ENCODE data around the gene CXXC4. TPM values are rescaled to one million over a fixed set of nuclear protein-coding genes. Genes with fewer than 3 reads are reported as not detected.

Gene CXXC4
- total RNA-seq, 2 donors from 2014 or later = 5.6 to 12.4 TPM

DNA sequence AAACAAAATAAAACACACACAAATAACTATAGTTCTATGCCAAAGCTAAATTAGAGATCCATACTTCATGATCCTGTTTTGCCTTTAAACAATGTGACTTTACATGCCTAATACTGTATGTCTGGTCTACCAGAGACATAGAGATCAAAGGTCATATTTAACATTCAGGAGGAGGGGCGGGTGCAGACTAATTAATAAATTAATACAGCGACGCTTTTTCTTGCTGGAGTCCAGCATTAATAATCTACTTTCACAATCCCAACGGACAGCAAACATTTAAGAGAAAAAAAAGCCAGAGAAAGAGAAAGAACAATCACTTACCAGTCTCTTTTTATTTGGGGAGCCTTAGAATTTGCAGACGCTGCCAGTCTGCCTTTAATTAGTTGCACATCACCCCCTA lies 509 bp downstream of the CXXC4 start:
- Mint-ChIP-seq H3K36me3 (ENCODE audit: low read depth) (no peaks in the 10 kb centered on the region), H3K9me3 (no peaks in the 10 kb centered on the region), H3K4me3 (peak overlapping the region; percentile 71), H3K27me3 (ENCODE audit: insufficient read depth) (peaks cover 28% of the 10 kb centered on the region), H3K27ac (peak overlapping the region; percentile 45), H3K4me1 (peaks cover 44% of the 10 kb centered on the region)
- Histone ChIP-seq H3K9me3 (ENCODE audit: control insufficient read depth, low read length) (no peaks in the 10 kb centered on the region), H3K27me3 (ENCODE audit: control insufficient read depth, insufficient read depth, low read length, poor library complexity, severe bottlenecking) (peaks cover 19% of the 10 kb centered on the region), H3K9ac (ENCODE audit: extremely low read depth, low read length, poor library complexity, severe bottlenecking) (peak overlapping the region; percentile 52), H3K27ac (ENCODE audit: low read depth, low read length) (peak overlapping the region; percentile 89), H3K36me3 (ENCODE audit: control insufficient read depth, insufficient read depth, low read length) (no peaks in the 10 kb centered on the region), H3K4me3 (ENCODE audit: low read length) (peak overlapping the region; percentile 95), H3K4me1 (ENCODE audit: control insufficient read depth, insufficient read depth, low read length) (peaks cover 8% of the 10 kb centered on the region)
- TF ChIP-seq, protein P1, sequence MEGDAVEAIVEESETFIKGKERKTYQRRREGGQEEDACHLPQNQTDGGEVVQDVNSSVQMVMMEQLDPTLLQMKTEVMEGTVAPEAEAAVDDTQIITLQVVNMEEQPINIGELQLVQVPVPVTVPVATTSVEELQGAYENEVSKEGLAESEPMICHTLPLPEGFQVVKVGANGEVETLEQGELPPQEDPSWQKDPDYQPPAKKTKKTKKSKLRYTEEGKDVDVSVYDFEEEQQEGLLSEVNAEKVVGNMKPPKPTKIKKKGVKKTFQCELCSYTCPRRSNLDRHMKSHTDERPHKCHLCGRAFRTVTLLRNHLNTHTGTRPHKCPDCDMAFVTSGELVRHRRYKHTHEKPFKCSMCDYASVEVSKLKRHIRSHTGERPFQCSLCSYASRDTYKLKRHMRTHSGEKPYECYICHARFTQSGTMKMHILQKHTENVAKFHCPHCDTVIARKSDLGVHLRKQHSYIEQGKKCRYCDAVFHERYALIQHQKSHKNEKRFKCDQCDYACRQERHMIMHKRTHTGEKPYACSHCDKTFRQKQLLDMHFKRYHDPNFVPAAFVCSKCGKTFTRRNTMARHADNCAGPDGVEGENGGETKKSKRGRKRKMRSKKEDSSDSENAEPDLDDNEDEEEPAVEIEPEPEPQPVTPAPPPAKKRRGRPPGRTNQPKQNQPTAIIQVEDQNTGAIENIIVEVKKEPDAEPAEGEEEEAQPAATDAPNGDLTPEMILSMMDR (conservative IDR thresholded peaks at IDR 0.05) = no peak
- no peak for DNase-seq
- 13 to 18% methylated on average over 3 to 5 of the region's 5 CpGs for WGBS, 2 experiments (ENCODE audit: insufficient coverage in 1 of 2, insufficient read length in 1 of 2)

- H3K9me3 ChIP-seq (ENCODE audit: control insufficient read depth, low read length) = no peaks in the 10 kb centered on the region
- peak; percentile 57 for DNase-seq
- peak overlapping the region; percentile 95 for H3K4me3 ChIP-seq (ENCODE audit: low read length)
- no peaks in the 10 kb centered on the region for H3K9me3 Mint-ChIP-seq
- H3K4me1 Mint-ChIP-seq = peaks cover 39% of the 10 kb centered on the region
- H3K36me3 Mint-ChIP-seq (ENCODE audit: low read depth) = no peaks in the 10 kb centered on the region
- H3K27me3 Mint-ChIP-seq (ENCODE audit: insufficient read depth) = peaks cover 38% of the 10 kb centered on the region
- TF ChIP-seq, protein P1 (conservative IDR thresholded peaks at IDR 0.05) = no peak
- H3K36me3 ChIP-seq (ENCODE audit: control insufficient read depth, insufficient read depth, low read length) = no peaks in the 10 kb centered on the region
- H3K4me3 Mint-ChIP-seq = peak overlapping the region; percentile 71
- no peak overlapping the region for H3K9ac ChIP-seq (ENCODE audit: extremely low read depth, low read length, poor library complexity, severe bottlenecking)
- peaks cover 4% of the 10 kb centered on the region for H3K4me1 ChIP-seq (ENCODE audit: control insufficient read depth, insufficient read depth, low read length)
- peak overlapping the region; percentile 89 for H3K27ac ChIP-seq (ENCODE audit: low read depth, low read length)
- peaks cover 19% of the 10 kb centered on the region for H3K27me3 ChIP-seq (ENCODE audit: control insufficient read depth, insufficient read depth, low read length, poor library complexity, severe bottlenecking)
- H3K27ac Mint-ChIP-seq = no peak overlapping the region
- 17 to 27% methylated on average over 1 to 3 of the region's 3 CpGs for WGBS, 2 experiments (ENCODE audit: insufficient coverage in 1 of 2, insufficient read length in 1 of 2)
These were observed 1.4 kb downstream of the CXXC4 start for GRCh38 chr4:104493081-104493831.

- peaks cover 34% of the 10 kb centered on the region for H3K4me1 Mint-ChIP-seq
These were observed 2.4 kb downstream of the CXXC4 start for GRCh38 chr4:104492183-104492771.

More at GRCh38 chr4:104492183-104492771, 2.4 kb downstream of the CXXC4 start:
- H3K4me1 ChIP-seq (ENCODE audit: control insufficient read depth, insufficient read depth, low read length) = no peaks in the 10 kb centered on the region
- 4 to 10% methylated on average over 3 to 6 of the region's 7 CpGs for WGBS, 2 experiments (ENCODE audit: insufficient coverage in 1 of 2, insufficient read length in 1 of 2)
- peak; percentile 85 for DNase-seq
- peaks cover 16% of the 10 kb centered on the region for H3K27me3 ChIP-seq (ENCODE audit: control insufficient read depth, insufficient read depth, low read length, poor library complexity, severe bottlenecking)
- H3K27me3 Mint-ChIP-seq (ENCODE audit: insufficient read depth) = peaks cover 37% of the 10 kb centered on the region
- TF ChIP-seq, protein P1 (conservative IDR thresholded peaks at IDR 0.05) = no peak
- H3K36me3 ChIP-seq (ENCODE audit: control insufficient read depth, insufficient read depth, low read length) = no peaks in the 10 kb centered on the region
- no peaks in the 10 kb centered on the region for H3K9me3 Mint-ChIP-seq
- H3K4me3 Mint-ChIP-seq = peak overlapping the region; percentile 71
- H3K9me3 ChIP-seq (ENCODE audit: control insufficient read depth, low read length) = no peaks in the 10 kb centered on the region
- peak overlapping the region; percentile 95 for H3K27ac ChIP-seq (ENCODE audit: low read depth, low read length)
- no peaks in the 10 kb centered on the region for H3K36me3 Mint-ChIP-seq (ENCODE audit: low read depth)
- no peak overlapping the region for H3K9ac ChIP-seq (ENCODE audit: extremely low read depth, low read length, poor library complexity, severe bottlenecking)
- H3K27ac Mint-ChIP-seq = peak overlapping the region; percentile 69
- peak overlapping the region; percentile 70 for H3K4me3 ChIP-seq (ENCODE audit: low read length)

All from endodermal cell (in vitro differentiated cells).